Stimulated activated CD8-positive, alpha-beta memory T cell treated with anti-CD3 and anti-CD28 coated beads, Interleukin-15, amount 100 ng/mL, for 1 hour (primary cell): ENCODE results near the gene FKBP1A.

Experiments used
- DNase-seq: peaks from one replicate; pipeline ENCODE4 v3.0.0-alpha.2; 2020; ENCODE audit warnings: low read depth

FKBP1A gene

DNA sequence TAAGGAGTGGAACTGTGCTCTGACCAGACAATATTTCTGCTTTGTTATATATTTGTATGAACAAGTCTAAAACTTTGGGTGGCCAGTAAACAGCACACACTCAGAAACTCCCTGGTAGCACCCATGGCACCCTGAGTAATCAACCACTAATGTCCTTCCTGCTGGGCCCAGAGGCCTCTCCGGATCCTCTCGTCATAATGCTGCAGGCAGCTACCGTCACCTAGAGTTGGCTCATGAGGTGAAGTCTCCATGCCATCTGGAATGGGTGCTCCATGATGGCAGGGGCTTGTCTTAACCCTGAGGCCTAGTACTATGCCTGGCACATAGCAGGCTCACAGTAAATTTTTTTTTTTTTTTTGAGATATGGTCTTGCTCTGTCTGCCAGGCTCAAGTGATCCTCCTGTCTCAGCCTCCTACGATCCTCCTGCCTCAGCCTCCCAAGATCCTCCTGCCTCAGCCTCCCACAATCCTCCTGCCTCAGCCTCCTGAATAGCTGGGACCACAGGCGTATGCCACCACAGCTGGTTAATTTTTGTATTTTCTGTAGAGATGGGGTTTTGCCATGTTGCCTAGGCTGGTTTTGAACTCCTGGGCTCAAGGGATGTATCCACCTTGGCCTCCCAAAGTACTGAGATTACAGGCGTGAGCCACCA is 60.9 kb downstream of the FKBP1A start:
- DNase-seq = no peak

DNA sequence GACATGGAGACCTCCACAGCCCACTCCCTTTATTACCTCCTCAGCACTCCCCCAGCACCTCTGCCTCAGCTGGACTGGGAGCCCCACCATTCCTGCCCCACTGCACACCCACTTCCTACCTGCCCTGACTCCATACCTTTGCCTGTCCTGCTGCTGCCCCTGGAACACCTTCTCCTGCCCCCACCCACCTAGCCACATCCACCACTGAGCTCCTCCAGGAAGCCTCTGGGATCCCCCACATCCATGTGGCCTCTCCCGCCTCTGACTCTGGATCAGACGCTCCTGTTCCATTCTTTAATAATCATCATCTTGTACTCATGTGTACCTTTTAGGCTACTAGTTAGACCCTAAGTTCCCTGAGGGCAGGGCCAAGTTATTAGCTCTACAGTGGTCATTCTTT is 61.8 kb downstream of the FKBP1A start:
- no peak for DNase-seq

DNA sequence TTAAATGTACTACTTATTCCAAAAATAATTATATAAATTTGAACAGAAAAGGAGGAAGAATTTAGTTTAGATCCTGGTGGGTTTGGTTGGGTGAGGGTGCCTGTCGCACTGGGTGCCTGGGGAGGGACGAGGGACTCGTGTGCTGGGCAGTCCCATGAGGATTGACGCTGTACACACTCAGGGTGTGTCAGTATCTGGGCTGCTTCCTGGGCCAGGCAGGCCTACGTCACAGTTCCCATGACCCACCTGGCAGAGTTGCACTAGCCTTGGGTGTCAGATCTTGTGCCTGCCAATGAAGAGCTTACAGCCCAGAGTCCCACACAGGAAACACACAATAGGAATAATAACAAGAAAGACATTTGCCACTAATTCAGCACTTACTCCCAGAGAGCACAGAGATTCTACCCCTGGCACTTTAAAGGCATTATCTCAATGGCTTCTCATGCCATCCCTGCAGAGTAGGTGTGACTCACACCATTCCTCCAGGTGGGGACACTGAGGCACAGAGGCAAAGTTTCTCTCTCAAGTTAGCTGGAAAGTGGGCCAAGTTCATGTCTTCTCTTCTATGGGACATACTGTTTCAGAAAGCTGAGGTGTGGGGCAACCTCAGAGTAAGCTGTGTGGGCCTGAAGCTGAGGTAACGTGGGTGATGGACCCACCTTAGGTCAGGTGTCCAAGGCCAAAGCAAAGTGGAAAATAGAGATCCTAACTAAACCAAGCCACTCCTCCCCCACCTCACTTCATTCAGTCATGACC is 62.6 kb downstream of the FKBP1A start:
- no peak for DNase-seq

DNA sequence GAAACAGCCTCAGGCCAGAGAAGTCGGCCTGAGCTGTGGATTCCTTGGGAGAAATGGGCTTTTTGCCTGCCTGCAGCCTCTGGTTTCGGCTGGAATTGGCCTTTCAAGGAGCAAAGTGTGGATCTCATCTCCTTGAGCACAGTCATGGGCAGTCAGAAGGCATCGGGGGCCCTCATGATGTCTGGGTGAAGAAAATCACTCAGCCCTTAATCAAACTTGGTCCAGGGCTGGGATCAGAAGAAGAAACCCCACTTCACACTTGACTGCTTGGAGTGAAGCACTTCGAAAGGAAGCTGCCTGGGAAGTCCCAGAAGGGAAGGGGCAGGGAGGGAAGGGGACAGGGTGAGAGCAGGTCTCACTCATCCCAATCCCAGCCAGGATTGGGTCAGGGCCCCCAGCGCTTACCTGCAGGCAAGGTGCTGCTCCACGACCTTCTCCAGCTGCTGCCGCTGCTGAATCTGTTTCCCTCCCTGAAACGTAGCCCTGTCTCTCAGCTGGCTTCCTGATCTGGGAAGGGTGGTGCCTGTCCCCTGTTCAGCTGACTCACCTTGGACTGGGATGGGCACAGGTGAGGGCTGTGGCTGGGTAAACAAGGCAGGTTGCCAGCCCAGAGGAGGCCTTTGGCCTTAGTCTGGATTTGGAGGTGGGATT is 64.0 kb downstream of the FKBP1A start, which contains the start of gene SDCBP2:
Gene SDCBP2, minus strand, starts transcription at position 460 of the 651 bp plus-strand sequence. CDS start 8,723 bp downstream, outside the sequence.
- no peak for DNase-seq

DNA sequence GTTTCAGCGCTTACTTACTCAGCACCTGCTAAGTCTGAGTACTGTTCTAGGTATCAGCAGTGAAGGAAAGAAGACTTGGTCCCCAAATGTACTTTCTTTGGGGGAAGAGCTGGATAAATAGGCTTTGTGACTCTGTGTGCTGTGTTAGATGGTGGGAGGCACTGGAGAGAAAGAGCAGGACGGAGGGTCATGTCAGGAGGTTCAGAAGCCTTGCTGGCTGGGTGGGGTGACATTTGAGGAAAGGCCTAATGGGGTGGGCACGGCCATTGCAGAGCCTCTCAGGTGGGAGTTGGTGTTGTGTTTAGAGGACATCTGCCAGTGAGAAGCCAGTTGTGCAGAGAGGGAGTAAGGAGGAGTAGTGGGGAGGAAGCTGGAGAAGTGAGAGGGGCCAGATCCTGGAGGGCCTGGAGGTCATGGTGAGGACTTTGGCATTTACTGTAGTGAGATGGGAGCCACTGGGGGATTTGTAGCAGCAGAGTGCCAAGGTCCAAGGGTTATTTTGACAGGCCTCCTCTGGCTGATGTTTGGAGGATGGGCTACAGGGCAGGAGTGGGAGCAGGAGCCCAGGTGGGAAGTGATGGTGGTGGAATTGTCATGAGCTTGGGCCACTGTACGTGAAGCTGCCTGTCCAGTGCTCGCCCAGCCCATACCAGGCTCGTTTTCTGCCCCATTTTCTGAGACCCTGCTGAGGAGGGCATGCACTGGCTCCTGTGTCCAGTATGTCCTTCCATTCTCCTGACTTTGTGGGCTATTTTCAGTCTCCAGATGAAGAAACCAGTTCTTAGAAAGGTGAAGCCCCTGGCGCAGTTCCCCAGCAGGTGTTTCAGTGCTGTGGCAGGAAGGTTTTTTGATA is 64.8 kb downstream of the FKBP1A start:
- DNase-seq = no peak

DNA sequence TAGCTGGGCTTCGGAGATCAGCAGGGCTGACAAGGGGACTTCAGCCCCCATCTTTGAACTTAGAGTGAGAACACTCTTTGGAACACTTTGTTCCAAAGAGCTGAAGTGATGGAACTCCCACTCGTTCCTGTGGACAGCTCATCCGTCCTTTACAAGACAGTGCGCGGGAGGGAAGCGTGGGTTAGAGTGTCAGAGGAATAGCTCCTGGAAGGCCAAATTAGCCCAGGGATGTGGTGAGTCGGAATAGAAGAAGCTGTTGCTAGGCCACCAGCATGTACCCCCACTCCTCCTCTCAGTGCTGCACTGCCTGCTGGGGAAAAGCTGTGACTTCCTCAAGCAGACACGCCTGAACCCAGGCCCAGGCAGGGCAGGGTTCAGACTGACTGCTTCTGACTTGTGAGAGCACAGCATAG is 65.6 kb downstream of the FKBP1A start:
- DNase-seq = no peak

DNA sequence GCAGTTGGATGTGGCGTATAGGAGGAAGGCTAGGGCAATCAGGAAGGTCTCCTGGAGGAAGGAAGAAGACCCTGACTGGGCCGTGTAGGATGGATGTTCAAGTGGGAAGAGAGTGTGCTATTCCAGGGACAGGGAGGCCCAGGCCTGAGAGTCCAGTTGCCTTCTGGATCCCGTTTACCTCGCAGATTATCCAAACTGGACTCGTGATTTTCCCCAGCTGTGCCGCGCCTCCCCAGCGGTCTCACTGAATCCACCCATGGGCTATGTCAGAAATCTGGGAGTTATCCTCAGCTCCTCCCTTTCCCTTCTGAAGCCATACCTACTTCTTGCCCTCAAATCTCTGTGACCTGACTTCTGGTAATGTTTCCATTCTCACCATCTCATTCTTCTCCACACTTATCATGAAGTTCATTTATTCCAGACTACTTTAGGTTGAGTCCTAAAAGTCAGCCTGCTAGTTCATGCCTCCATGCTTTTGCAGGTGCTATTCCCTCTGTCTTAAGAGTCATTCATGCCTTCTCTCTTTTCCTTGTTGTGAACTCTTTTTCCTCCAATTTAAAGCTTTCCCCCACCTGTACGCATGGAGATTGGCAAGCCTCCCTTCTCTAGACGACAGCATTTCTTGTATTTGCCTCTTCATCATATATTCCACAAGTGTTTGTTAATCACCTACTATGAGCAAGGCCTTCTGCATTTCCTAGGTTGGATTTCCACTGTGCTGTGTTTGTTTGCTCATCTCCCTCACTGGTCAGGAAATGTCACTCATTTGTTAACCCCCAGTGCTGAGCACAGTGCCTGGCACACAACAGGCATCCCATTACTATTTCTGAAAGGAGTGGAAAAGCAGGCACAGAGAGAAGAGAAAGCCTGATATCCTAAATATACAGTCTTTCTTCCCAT is 66.6 kb downstream of the FKBP1A start:
- no peak for DNase-seq

DNA sequence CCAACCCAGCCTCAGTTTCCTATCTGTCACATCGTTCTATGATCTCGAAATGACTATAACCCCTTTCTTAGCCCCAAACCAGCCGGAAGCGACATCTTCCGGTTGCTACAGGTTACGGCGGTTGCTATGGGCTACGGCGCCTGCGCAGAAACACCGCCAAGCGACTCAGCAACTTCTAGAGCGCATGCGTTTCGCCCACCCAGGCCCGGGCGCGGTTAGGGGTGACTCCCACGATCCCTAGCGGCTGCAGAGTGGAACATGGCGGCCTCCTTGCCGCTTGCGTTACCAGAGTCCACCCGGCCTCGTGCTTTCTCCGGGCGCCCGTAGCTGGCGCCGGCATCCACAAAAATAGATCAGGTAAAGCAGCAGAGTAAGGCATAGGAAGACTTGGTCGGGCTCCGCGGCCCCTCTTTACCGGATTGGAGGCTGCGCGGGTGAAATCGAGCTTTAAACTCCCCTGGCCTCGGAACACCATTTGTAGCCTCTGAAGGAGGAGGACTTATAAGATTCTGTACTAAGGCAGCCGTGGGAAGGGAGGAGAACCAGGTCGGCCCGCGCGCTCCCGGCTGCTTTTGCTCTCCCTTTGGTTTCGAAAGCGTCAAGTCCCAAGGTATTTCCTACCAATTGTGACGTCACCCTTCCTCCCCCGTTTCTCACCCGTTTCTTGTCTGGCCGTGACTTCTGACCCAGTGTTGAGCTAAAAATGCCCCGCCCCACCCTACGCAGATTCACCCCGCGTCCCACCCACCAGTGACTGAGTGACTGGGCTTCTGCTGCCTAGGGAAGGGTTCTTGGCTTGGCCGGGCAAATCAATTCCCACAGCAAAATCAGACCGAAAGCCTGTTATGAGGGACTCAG is 67.5 kb downstream of the FKBP1A start:
- peak; percentile 97 for DNase-seq

DNA sequence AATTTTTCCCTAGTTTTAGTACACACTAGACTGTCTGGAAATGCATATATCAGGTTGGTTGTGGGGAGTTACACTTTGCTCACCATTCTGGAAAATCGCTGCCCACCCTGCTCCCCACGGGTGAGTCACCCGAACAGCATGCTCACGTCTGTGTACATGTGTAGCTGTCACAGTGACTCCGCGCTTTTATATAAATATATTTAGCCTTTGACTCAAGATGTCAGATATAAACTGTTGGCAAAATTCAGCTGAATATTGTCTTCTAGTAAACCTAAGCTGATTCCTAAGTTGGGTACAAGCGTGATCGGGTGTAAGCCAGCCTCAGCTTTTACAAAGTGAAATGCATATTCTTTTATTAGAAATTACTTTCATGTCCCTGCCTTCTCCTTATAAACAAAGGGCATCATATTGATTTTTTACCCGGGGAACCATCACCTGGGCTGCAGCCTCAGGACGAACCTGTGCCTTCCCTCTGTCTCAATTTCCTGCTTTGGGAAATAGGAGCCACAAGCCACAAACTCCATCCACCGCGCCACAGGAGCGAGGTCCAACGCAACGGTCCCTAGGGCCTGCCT is 68.2 kb downstream of the FKBP1A start:
- DNase-seq = no peak

DNA sequence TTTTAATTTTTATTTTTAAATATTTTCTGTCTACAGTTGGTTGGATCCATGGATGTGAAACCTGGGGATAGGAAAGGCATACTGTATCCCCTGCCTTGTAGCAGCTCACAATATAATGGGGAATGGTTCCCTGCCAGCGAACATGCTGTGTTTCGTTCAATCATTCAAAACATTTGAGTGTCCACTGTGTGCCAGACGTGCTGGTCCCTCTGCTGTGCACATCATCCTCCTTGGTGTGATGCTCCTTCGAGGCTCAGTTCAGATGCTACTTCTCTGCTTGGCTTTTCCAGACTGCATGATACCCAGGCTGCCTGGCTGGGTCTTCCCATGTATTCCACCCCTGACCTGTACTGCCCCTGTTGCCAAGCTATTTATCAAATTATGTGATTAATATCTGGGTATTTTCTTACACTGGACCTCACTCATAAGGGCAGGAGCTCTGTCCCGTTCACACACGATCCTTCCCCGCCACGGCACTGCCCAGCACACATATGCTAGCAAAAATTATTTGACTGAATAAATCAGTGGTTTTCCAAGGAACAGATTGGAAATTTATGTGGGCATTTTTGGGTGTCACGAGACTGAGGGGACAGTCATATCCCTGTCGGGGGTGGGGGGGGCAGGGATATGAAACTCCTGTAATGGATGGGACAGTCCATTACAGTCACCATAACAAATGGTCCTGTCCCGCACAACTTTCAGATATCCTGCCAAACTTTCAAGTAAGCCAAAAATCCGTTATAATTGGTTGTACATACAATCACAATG is 68.8 kb downstream of the FKBP1A start:
- no peak for DNase-seq

DNA sequence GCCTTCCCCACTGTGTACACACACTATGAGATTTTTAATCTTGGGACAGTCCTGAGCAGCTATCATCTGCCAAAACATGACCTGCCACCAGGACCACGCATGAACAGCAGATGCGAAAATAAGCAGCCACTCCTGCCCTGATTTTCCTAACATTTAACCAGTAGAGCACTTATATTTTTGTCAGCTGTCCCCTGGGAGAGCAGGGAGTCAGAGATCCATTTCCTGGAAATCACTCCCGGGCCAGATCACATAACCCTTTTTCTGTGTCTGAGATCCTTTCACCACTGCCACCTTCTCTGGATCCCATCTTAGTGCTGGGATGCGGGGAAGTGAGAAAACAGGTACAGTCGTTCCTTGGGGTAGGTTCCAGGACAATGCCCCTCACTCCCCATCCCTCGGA is 69.6 kb downstream of the FKBP1A start:
- DNase-seq = no peak

DNA sequence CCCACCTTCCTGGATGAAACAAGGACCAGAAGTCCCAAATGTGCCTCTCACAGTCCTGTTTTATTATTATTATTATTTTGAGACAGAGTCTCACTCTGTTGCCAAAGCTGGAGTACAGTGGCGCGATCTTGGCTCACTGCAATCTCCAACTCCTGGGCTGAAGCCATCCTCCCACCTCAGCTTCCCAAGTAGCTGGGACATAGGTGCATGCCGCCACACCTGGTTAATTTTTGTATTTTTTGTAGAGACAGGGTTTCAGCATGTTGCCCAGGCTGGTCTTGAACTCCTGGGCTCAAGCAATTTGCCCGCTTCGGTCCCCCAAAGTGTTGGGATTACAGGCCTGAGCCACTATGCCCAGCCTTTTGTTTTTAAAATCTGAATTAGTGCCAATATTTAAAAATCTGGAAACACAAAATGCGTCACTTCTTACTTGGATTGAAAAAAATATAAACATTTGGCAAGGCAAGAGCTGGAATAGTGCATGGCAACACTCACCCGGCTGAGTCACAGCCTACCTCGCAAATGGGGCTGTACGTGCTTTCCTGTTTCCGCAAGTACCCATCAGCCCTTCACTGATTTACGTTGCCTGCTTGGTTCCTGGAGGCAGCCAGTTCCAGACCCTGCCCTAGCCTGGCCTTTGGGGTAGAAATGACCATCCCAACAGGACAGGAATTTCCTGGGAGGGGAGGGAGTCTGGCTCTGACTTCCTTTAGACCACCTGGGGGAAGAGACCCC is 70.2 kb downstream of the FKBP1A start:
- DNase-seq = no peak

DNA sequence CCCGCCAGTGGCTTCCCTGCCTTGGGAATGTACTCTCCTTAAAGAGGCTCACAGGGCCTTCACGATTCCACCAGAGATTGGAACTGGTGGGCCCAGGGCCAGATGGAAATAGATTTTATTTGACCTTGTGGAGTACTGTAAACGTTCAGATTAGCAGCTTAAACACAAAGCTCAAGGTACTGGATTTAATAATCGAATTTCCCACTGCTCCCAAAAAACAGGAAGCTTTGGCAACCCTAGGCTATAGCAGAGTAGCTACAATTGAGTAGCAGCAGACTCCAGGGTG is 71.3 kb downstream of the FKBP1A start:
- DNase-seq = no peak

DNA sequence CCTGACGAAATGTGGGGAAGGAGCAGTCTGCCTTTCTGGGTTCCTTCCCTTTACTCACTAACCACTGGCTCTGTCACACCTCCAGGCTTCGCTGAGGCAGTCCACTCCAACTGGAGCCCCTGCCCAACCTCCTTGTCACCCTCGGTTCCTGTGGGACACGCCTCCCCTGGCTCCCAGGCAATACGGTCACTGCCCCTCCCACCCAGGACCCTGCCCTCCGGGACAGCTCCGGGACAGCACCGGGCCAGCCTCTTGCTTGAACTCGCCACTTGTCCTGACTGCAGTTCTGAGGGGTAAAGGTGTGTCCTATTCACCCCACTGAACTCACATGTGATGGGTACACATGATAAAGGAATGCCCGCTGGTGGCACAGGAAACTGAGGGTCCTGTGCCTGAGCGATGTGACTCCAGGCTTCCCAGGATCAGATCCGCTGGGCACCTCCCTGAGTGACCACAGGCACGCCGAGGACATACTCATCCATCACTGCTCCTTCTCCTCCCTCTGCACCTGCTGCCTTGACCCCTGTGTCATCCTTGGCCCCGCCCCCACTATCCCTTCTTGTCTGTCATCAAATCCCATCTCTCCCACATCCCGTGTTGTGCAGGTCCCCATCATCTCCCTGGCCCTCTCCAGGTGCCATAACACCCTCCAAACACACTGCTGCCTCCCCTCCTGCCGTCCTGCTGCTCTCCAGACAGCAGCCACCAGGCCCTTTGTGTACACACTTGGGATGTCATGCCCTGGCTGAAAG is 71.8 kb downstream of the FKBP1A start:
- DNase-seq = no peak

DNA sequence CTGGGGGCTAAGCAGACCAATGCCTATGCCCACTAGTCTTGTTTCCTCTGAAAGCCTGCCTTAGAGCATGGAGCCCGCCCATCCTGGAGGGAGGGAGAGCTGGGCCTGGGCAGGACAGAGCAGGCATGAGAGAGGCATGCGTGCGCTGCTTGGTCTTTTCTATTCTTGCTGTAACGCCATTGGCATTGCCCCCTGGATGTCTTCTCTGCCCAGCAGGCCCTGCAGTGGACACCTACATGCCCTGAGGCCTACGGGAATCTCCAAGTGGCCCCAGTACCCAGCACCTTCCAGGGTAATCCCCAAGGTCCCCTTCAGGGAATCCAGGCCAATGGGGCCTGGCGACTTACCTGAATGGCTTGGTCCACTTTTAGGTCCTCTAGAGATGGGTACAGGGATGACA is 72.8 kb downstream of the FKBP1A start:
- no peak for DNase-seq

DNA sequence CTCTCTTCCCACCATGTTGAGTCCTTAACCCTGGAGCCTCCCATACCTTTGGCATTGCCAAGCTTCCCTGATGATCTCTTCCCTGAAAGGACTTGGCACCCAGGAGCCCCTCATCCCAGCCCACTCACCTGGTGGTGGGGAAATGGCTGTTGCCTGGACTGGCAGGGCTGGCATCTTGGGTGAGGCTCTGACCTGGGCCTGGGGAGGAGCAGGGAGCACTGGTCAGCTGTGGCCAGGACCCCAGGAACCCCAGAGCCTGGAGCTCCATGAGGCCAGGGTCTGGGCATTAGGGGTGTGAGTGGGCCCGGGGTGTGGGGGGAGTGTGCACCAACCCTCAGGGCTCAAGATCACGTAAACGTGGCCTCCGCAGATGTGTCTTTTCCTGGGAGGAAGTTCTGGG is 73.4 kb downstream of the FKBP1A start:
- DNase-seq = no peak

DNA sequence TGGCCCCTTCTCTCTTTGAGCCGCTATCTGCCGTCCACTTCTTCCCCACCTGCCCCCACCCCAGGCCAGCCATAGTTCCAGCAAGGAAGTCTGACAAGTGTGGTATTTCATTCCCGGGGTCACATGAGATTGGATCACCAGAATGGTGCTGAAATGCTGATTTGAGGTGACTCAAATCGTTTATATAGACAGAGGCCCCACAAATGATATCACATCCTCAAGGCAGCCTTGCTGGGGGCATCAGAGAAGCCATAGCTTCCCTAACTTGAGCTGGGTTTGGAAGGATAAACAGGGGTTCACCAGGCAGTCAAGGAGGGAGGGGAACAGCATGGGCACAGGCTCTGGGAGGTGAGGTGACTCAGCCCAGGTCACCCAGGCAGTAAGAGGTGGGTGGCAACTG is 73.8 kb downstream of the FKBP1A start:
- DNase-seq = no peak
